Uterus (tissue), 4 donors: ENCODE data around the gene COA1. TPM values are rescaled to one million over a fixed set of nuclear protein-coding genes. Genes with fewer than 3 reads are reported as not detected.

ENCODE experiments used
- DNase-seq, 2 donors: peaks; one replicate each; pipeline ENCODE4 v3.0.0-alpha.2; 2019 to 2020
- H3K27ac ChIP-seq, 2 donors: fragments of 200-600 bp; sonication (generic); 1 replicate in 1 of 2; 2 replicates in 1 of 2; pipeline ENCODE4 v1.5.1; 2016 to 2018
- H3K27me3 ChIP-seq, 2 donors: fragments of 200-600 bp; sonication (generic); one replicate each; pipeline ENCODE4 v1.5.1; 2018 to 2019; ENCODE audit warnings: control low read depth in 1 of 2
- H3K36me3 ChIP-seq, 2 donors: fragments of 200-600 bp; sonication (generic); one replicate each; pipeline ENCODE4 v1.5.1; 2019; ENCODE audit warnings: control low read depth in 1 of 2
- H3K4me1 ChIP-seq, 2 donors: fragments of 200-600 bp; sonication (generic); one replicate each; pipeline ENCODE4 v1.5.1; 2018 to 2019; ENCODE audit warnings: control low read depth in 1 of 2
- H3K4me3 ChIP-seq, 2 donors: fragments of 200-600 bp; sonication (generic); 1 replicate in 1 of 2; 2 replicates in 1 of 2; pipeline ENCODE4 v1.5.1; 2018 to 2019; ENCODE audit warnings: mild to moderate bottlenecking in 1 of 2
- H3K9me3 ChIP-seq, 2 donors: fragments of 200-600 bp; sonication (generic); one replicate each; pipeline ENCODE4 v1.5.1; 2019; ENCODE audit warnings: control low read depth in 1 of 2
- POLR2A ChIP-seq, 2 donors: fragments of 450-650 bp; IDR thresholded peaks; one replicate each; pipeline ENCODE4 v1.6.1; 2016; ENCODE audit warnings: antibody characterized with exemption in 2 of 2, mild to moderate bottlenecking in 1 of 2, moderate library complexity in 1 of 2
- intact Hi-C: fragments of 100-400 bp; cut with DNase I; formaldehyde crosslinking; loops from one replicate; pipeline ENCODE4 v1.15.1; 2023; ENCODE audit warnings: low total_unique reads
- total RNA-seq, 4 donors: library from RNA; depleted of rRNA in 3 of 4; stranded (reverse); fragments of >200 nt in 3 of 4; gene quantifications; one replicate each; pipeline versions ENCODE4 v1.1.0 to v1.2.4, GENCODE V29; 2014 to 2023
- TF ChIP-seq, protein P1 (sequence below), 4 experiments: fragments of 200-600 bp in 2 of 4; fragments of 450-650 bp in 2 of 4; sonication (generic) in 2 of 4; IDR thresholded peaks; one replicate each; pipeline ENCODE4 v1.5.1; 2016 to 2019; ENCODE audit warnings: antibody characterized with exemption in 4 of 4, mild to moderate bottlenecking in 2 of 4, moderate library complexity in 1 of 4
- donor health status: DM: yes; HTN: yes; CAD: no.

COA1 gene
- total RNA-seq, 4 donors from 2014 or later: 30.0 to 83.6 (median 76.6) TPM

DNA sequence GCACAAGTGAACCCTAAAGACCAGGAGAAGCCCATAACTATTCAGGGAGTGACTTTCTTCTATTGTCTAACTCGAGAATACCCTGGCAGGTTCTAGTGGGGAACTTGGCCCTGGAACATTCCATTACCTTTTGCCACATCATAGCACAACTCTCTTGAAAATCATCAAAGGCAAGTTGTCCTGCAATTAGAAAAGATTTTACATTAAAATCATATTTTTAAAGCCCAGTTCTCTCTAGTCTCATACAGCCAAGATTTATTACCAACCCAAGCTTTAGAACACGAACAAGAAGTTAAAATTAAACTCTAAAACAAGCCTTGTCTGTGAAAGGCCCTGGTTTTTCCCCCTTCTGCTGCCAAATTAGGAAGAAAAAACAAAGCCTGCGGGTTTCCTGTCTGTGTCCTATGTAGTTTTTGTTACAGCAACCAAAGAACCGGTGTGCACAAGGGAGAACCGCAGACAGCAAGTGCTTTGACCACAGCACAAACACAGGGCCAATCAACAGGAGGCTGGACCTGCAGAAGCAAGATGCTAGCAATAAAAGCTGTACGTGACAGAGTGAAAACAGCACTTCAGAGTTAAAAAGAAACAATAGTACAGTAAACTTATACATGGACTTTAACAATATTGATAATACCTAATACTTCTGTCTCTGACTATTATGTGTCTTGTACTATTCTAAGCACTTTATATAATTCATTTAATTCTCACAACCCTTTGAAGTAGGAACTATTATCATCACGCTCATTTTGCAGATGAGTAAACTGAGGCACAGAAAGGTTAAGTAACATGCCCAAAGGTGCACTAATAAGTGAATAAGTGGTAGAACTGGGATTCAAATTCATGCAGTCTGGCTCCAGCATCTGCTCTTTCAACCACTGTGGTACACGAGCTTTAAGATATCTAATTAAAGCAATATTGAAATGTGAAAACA is 80.6 kb downstream of the COA1 start:
- Histone ChIP-seq H3K4me3 (no peak overlapping the region), H3K27me3 (no peaks in the 10 kb centered on the region), H3K9me3 (no peaks in the 10 kb centered on the region), H3K36me3 (no peaks in the 10 kb centered on the region), H3K27ac (peak overlapping the region; percentile 88 to 90), H3K4me1 (peaks cover 33 to 35% of the 10 kb centered on the region in 2 donors)
- DNase-seq: no peak
- no peak for TF ChIP-seq POLR2A (IDR thresholded peaks at IDR 0.05)
- TF ChIP-seq, protein P1, sequence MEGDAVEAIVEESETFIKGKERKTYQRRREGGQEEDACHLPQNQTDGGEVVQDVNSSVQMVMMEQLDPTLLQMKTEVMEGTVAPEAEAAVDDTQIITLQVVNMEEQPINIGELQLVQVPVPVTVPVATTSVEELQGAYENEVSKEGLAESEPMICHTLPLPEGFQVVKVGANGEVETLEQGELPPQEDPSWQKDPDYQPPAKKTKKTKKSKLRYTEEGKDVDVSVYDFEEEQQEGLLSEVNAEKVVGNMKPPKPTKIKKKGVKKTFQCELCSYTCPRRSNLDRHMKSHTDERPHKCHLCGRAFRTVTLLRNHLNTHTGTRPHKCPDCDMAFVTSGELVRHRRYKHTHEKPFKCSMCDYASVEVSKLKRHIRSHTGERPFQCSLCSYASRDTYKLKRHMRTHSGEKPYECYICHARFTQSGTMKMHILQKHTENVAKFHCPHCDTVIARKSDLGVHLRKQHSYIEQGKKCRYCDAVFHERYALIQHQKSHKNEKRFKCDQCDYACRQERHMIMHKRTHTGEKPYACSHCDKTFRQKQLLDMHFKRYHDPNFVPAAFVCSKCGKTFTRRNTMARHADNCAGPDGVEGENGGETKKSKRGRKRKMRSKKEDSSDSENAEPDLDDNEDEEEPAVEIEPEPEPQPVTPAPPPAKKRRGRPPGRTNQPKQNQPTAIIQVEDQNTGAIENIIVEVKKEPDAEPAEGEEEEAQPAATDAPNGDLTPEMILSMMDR (IDR thresholded peaks at IDR 0.05): no peak
- intact Hi-C loops: no loop called here

DNA sequence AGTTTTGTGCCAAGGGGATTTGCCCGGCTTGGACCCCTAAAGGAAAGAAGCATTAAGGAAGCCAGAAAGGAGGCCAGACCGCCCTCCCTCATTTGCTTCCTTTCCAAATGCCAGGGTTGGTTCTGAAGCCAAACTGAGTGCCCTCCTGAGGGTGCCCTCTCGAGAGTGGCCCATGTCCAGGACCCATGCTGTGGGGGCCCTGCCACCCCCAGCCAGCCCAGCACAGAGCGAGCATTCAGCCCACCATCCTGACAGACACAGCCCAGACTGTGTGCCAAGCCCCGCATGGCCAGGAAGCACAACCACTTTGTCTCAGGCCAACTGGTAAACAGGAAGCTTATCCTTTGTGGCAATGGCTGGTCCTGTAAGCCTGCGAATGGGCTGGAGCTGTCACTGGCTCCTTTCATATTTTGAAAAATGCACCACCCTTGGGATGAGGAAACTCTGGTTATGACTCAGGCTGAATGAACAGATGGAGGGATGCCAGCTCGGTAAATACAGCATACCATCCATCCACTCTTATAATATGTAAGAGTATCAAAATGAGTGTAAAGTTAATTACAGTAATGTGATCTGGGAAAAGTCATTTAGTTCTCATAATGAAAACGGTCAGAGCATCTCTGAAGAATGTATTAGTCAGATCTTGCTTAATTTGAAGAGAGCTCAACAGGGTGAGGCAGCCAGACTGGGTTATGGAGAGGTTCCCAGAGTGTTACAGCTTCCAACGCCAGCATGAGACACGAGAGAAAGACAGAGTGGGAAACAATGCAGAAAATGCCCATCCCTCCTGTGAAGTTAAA is 81.5 kb downstream of the COA1 start:
- Histone ChIP-seq H3K9me3 (no peaks in the 10 kb centered on the region), H3K4me1 (peaks cover 33 to 35% of the 10 kb centered on the region in 2 donors), H3K27me3 (no peaks in the 10 kb centered on the region), H3K36me3 (no peaks in the 10 kb centered on the region), H3K4me3 (no peak overlapping the region), H3K27ac (peak overlapping the region; percentile 88 to 90)
- TF ChIP-seq, protein P1 (IDR thresholded peaks at IDR 0.05): no peak
- TF ChIP-seq POLR2A (IDR thresholded peaks at IDR 0.05): no peak
- intact Hi-C loops: no loop called here
- peak; percentile 67 to 80 for DNase-seq

DNA sequence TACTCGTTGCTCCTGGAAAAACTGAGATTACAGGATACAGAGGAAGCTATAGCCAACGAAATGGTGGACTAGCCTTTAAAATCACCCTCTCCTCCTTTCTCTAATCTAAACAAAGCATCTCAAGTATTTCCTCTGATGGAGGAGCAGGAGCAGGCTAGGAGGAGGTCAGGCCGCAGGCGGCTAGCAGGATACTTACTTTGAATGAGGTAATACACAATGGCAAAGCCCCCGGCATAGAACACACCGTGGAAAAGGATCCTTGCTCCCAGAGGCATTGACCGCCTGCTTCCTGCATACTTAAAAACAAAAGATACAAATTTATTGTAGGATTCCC is 82.0 kb downstream of the COA1 start:
- intact Hi-C loops: no loop called here
- H3K4me3 ChIP-seq: no peak overlapping the region

DNA sequence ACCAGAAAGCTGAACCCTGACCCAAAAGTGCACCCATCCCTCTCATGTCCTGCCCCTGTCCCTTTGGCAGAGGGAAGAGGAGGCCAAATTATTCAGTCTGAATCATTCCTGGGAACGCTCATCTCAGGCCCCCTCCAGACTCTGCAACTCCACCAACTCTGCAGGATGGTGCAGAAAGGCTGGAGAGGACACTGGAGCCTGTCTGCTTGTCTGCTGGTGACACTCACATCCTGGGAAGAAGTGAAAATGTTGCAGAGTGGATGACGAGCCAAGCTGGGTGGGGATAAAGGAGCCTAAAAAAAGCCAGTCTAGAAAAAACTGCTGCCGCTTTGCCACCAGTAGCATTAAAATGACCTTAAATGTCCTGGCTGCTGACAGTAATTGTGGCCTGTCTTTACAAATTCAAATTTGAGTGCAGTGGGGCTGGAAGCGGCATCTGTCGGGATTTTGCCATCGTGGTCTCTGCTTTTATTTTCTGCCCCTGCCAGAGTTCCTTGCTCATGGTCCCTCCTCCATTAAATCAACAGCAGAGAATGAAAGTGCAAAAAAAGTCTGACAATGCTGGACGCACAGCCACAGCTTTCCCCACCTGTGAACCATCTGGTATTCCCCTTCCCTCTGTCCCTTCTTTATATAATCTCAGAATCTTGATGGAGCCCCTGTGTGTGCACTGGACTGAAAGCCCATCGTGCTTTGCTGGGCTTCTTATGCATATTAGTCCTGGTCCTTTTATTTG is 82.6 kb downstream of the COA1 start:
- Histone ChIP-seq H3K36me3 (no peaks in the 10 kb centered on the region), H3K4me1 (peaks cover 33 to 35% of the 10 kb centered on the region in 2 donors), H3K4me3 (no peak overlapping the region), H3K27me3 (no peaks in the 10 kb centered on the region), H3K27ac (peak overlapping the region; percentile 88 to 90), H3K9me3 (no peaks in the 10 kb centered on the region)
- no peak for TF ChIP-seq POLR2A (IDR thresholded peaks at IDR 0.05)
- TF ChIP-seq, protein P1 (IDR thresholded peaks at IDR 0.05): no peak
- no peak for DNase-seq
- intact Hi-C loops: no loop called here

More for the DNA sequence above, 82.0 kb downstream of the COA1 start:
- H3K27ac ChIP-seq: peak overlapping the region; percentile 88 to 90
- H3K9me3 ChIP-seq: no peaks in the 10 kb centered on the region
- peaks cover 33 to 35% of the 10 kb centered on the region in 2 donors for H3K4me1 ChIP-seq
- no peaks in the 10 kb centered on the region for H3K27me3 ChIP-seq
- H3K36me3 ChIP-seq: no peaks in the 10 kb centered on the region
- peak in 1 of 2 donors; percentile 38 for DNase-seq
- no peak for TF ChIP-seq POLR2A (IDR thresholded peaks at IDR 0.05)
- TF ChIP-seq, protein P1 (IDR thresholded peaks at IDR 0.05): no peak
